Spleen (tissue), 11 donors: ENCODE measurements around the gene ZNF681. TPM values are rescaled to one million over a fixed set of nuclear protein-coding genes. Genes with fewer than 3 reads are reported as not detected.

Experiments
- DNase-seq: peaks from one replicate; pipeline ENCODE4 v3.0.0-alpha.2; 2020
- H3K27ac ChIP-seq, 8 donors: fragments of 200-600 bp; sonication (generic) in 7 of 8; 1 replicate in 4 of 8; 2 replicates in 4 of 8; pipeline versions ENCODE4 v1.5.0 to v1.8.0; 2016 to 2021; ENCODE audit warnings: inconsistent platforms in 4 of 8, mild to moderate bottlenecking in 4 of 8, moderate library complexity in 1 of 8
- H3K27me3 ChIP-seq, 7 donors: fragments of 200-600 bp; sonication (generic) in 6 of 7; replicated peaks in 1 of 7; 1 replicate in 4 of 7; 2 replicates in 3 of 7; pipeline versions ENCODE4 v1.5.0 to v1.8.0; 2016 to 2021; ENCODE audit warnings: inconsistent platforms in 3 of 7, mild to moderate bottlenecking in 1 of 7
- H3K36me3 ChIP-seq, 6 donors: fragments of 200-600 bp; sonication (generic) in 5 of 6; 1 replicate in 4 of 6; 2 replicates in 2 of 6; pipeline versions ENCODE4 v1.5.0 to v1.8.0; 2016 to 2021; ENCODE audit warnings: inconsistent platforms in 2 of 6
- H3K4me1 ChIP-seq, 6 donors: fragments of 200-600 bp; sonication (generic) in 5 of 6; 1 replicate in 3 of 6; 2 replicates in 3 of 6; pipeline versions ENCODE4 v1.5.0 to v1.8.0; 2016 to 2021; ENCODE audit warnings: inconsistent platforms in 3 of 6
- H3K4me3 ChIP-seq, 8 donors: fragments of 200-600 bp; sonication (generic) in 7 of 8; 1 replicate in 4 of 8; 2 replicates in 4 of 8; pipeline versions ENCODE4 v1.5.0 to v1.8.0; 2016 to 2021; ENCODE audit warnings: inconsistent platforms in 4 of 8, mild to moderate bottlenecking in 4 of 8, moderate library complexity in 2 of 8
- H3K9me3 ChIP-seq, 8 donors: fragments of 200-600 bp; sonication (generic) in 7 of 8; 1 replicate in 4 of 8; 2 replicates in 4 of 8; pipeline versions ENCODE4 v1.5.0 to v1.8.0; 2016 to 2021; ENCODE audit warnings: inconsistent platforms in 4 of 8
- CTCF ChIP-seq, 11 experiments: fragments of 200-600 bp in 7 of 11; fragments of 450-650 bp in 4 of 11; sonication (generic) in 4 of 11; IDR thresholded peaks in 8 of 11; conservative IDR thresholded peaks in 3 of 11; 1 replicate in 7 of 11; 2 replicates in 4 of 11; pipeline versions ENCODE4 v1.4.0 to v1.8.0; 2016 to 2021; ENCODE audit warnings: antibody characterized with exemption in 11 of 11, inconsistent platforms in 4 of 11, mild to moderate bottlenecking in 1 of 11
- POLR2A ChIP-seq, 3 donors: fragments of 450-650 bp; IDR thresholded peaks; one replicate each; pipeline ENCODE4 v1.5.1; 2017; ENCODE audit warnings: antibody characterized with exemption in 3 of 3, mild to moderate bottlenecking in 1 of 3
- POLR2AphosphoS5 ChIP-seq, 3 donors: sonication (generic); formaldehyde crosslinking; IDR thresholded peaks; one replicate each; pipeline ENCODE4 v1.5.1; 2017; ENCODE audit warnings: antibody characterized with exemption in 3 of 3
- WGBS, 5 donors: extraction: QIAGEN DNeasy Blood & Tissue Kit in 3 of 5; methylation state at CpG; one replicate each; pipeline versions ENCODE4 v1.1.5 to v1.1.7; 2013 to 2018; 5-methylcytosine and 5-hydroxymethylcytosine counted together
- intact Hi-C: fragments of 100-400 bp; cut with DNase I; formaldehyde crosslinking; loops from one replicate; pipeline ENCODE4 v1.15.0; 2023; ENCODE audit warnings: low total_unique reads
- polyA plus RNA-seq, 3 donors: library from polyadenylated mRNA; stranded (reverse); fragments of 200-250 nt; gene quantifications; one replicate each; pipeline ENCODE4 v1.2.1, GENCODE V29; 2013
- total RNA-seq, 7 donors: library from RNA; depleted of rRNA in 3 of 7; stranded (reverse); fragments of >200 nt in 3 of 7; fragmentation: NEBNext Ultra II Directional in 4 of 7; extraction: Animal tissue kit (Norgen Biotek cat#: 25700) in 4 of 7; gene quantifications; one replicate each; pipeline versions ENCODE4 v1.1.0 to v1.2.1, GENCODE V29; 2016 to 2021
- donor health status: healthy with polysubstance abuse.
- donor health status: DM: no; HTN: no; CAD: no; lungs with moderate emphysema.
- donor health status: DM: no; HTN: no; CAD: no.
- donor health status: Bipolar disorder and iron deficiency.
- donor health status: healthy.
- donor health status: DM: no; HTN: no; CAD: no.
- donor health status: DM: yes; HTN: yes; CAD: no.

Gene ZNF681
- total and polyA plus RNA-seq, 10 donors = 0.93 to 6.8 (median 3.8) TPM

- 80 to 94% (median 88%) methylated on average over 4 of the region's 4 CpGs for WGBS, 5 donors
- Histone ChIP-seq H3K4me3 (no peak overlapping the region), H3K27me3 (no peaks in the 10 kb centered on the region), H3K27ac (no peak overlapping the region), H3K9me3 (peaks cover 0 to 10% (median 0%) of the 10 kb centered on the region in 8 donors), H3K36me3 (peaks cover 0 to 5% (median 0%) of the 10 kb centered on the region in 6 donors), H3K4me1 (no peaks in the 10 kb centered on the region)
- DNase-seq = no peak
- TF ChIP-seq POLR2AphosphoS5 (IDR thresholded peaks at IDR 0.05) (no peak), POLR2A (IDR thresholded peaks at IDR 0.05) (no peak), CTCF (IDR thresholded peaks at IDR 0.05 in 8 of 11, conservative IDR thresholded peaks at IDR 0.05 in 3 of 11) (no peak)
- intact Hi-C loops = no loop called here
Observed at GRCh38 chr19:23788411-23788810, 29.7 kb upstream of the ZNF681 start.

GRCh38 chr19:23787106-23787505 is 28.4 kb upstream of the ZNF681 start:
- TF ChIP-seq CTCF (IDR thresholded peaks at IDR 0.05 in 8 of 11, conservative IDR thresholded peaks at IDR 0.05 in 3 of 11) (no peak), POLR2AphosphoS5 (IDR thresholded peaks at IDR 0.05) (no peak), POLR2A (IDR thresholded peaks at IDR 0.05) (no peak)
- Histone ChIP-seq H3K27ac (no peak overlapping the region), H3K4me1 (no peaks in the 10 kb centered on the region), H3K4me3 (no peak overlapping the region), H3K36me3 (peaks cover 0 to 8% (median 0%) of the 10 kb centered on the region in 6 donors), H3K27me3 (no peaks in the 10 kb centered on the region), H3K9me3 (peaks cover 0 to 14% (median 0%) of the 10 kb centered on the region in 8 donors)
- intact Hi-C loops = no loop called here
- no peak for DNase-seq
- WGBS, 5 donors = 86 to 95% (median 88%) methylated on average over 3 of the region's 3 CpGs

GRCh38 chr19:23785982-23786381 is 27.3 kb upstream of the ZNF681 start:
- no peaks in the 10 kb centered on the region for H3K4me1 ChIP-seq
- H3K27ac ChIP-seq = no peak overlapping the region
- WGBS, 5 donors = 83 to 99% (median 96%) methylated on average over 3 of the region's 3 CpGs
- no peak overlapping the region for H3K4me3 ChIP-seq
- TF ChIP-seq POLR2AphosphoS5 (IDR thresholded peaks at IDR 0.05) (no peak), CTCF (IDR thresholded peaks at IDR 0.05 in 8 of 11, conservative IDR thresholded peaks at IDR 0.05 in 3 of 11) (no peak), POLR2A (IDR thresholded peaks at IDR 0.05) (no peak)
- H3K27me3 ChIP-seq = no peaks in the 10 kb centered on the region
- H3K9me3 ChIP-seq = peaks cover 0 to 21% (median 0%) of the 10 kb centered on the region in 8 donors
- no peak for DNase-seq
- intact Hi-C loops = no loop called here
- H3K36me3 ChIP-seq = peaks cover 0 to 8% (median 0%) of the 10 kb centered on the region in 6 donors

GRCh38 chr19:23784274-23784673 is 25.6 kb upstream of the ZNF681 start:
- intact Hi-C loops = no loop called here
- WGBS, 5 donors = 41 to 46% (median 43%) methylated on average over 2 of the region's 2 CpGs

More at GRCh38 chr19:23784274-23784673, 25.6 kb upstream of the ZNF681 start:
- DNase-seq = no peak
- no peak for TF ChIP-seq POLR2A (IDR thresholded peaks at IDR 0.05)
- TF ChIP-seq CTCF (IDR thresholded peaks at IDR 0.05 in 8 of 11, conservative IDR thresholded peaks at IDR 0.05 in 3 of 11) = no peak
- TF ChIP-seq POLR2AphosphoS5 (IDR thresholded peaks at IDR 0.05) = no peak
- Histone ChIP-seq H3K9me3 (peaks cover 0 to 19% (median 0%) of the 10 kb centered on the region in 8 donors), H3K4me1 (no peaks in the 10 kb centered on the region), H3K27me3 (no peaks in the 10 kb centered on the region), H3K27ac (no peak overlapping the region), H3K4me3 (no peak overlapping the region), H3K36me3 (peaks cover 0 to 15% (median 0%) of the 10 kb centered on the region in 6 donors)
